ENCODE results near the gene BUD13.

Gene BUD13

GRCh38 chr11:116772443-116773202 is at the start of gene BUD13:
Gene BUD13, minus strand, starts transcription at chr11:116772987. Its CDS starts 23 bp downstream, at chr11:116772964.
- Histone ChIP-seq H3K36me3 (ENCODE audit: insufficient read depth, low read length) (peaks cover 9% of the 10 kb centered on the region), H2AFZ (ENCODE audit: low read length) (peak within 1 kb of the TSS; percentile 91), H3K79me2 (ENCODE audit: insufficient read depth, low read length) (peaks cover 48% of the 10 kb centered on the region), H3K4me1 (ENCODE audit: insufficient read depth, low read length, poor library complexity, severe bottlenecking) (peaks cover 30% of the 10 kb centered on the region), H3K4me3 (ENCODE audit: low read length, poor library complexity, severe bottlenecking) (peak within 1 kb of the TSS; percentile 95), H3F3A (ENCODE audit: low read depth) (0 out of 2 replicates have a peak, but pooled peaks cover 3% of the 10 kb centered on the region), H3K9me3 (ENCODE audit: insufficient read depth, low read depth, low read length) (no peaks in the 10 kb centered on the region), H3K4me2 (ENCODE audit: low read depth, low read length, poor library complexity, severe bottlenecking) (peak within 1 kb of the TSS; percentile 99), H3K9me2 (replicated peaks; ENCODE audit: low read depth, low read length) (no peaks in the 10 kb centered on the region), H3K27me3 (ENCODE audit: insufficient read depth, low read length, poor library complexity, severe bottlenecking) (no peaks in the 10 kb centered on the region), H3K9ac (ENCODE audit: low read depth, low read length, poor library complexity, severe bottlenecking) (peak within 1 kb of the TSS; percentile 93), H4K20me1 (ENCODE audit: insufficient read depth, low read length, poor library complexity, severe bottlenecking) (peaks cover 21% of the 10 kb centered on the region)
- TF ChIP-seq CTCF (conservative IDR thresholded peaks at IDR 0.05; ENCODE audit: low read length), result no peak
- TF ChIP-seq EZH2phosphoT487 (IDR thresholded peaks at IDR 0.05; ENCODE audit: borderline replicate concordance), result no peak

- Histone ChIP-seq H3K4me1 (ENCODE audit: insufficient read depth, low read length, poor library complexity, severe bottlenecking) (no peaks in the 10 kb centered on the region), H3K9me2 (replicated peaks; ENCODE audit: low read depth, low read length) (no peaks in the 10 kb centered on the region)
- no peak for TF ChIP-seq CTCF (conservative IDR thresholded peaks at IDR 0.05; ENCODE audit: low read length)
- TF ChIP-seq EZH2phosphoT487 (IDR thresholded peaks at IDR 0.05; ENCODE audit: borderline replicate concordance), result no peak
Observed at GRCh38 chr11:116822575-116822974, 49.8 kb upstream of the BUD13 start.

GRCh38 chr11:116821050-116821918 is 48.5 kb upstream of the BUD13 start:
- H3K9me3 ChIP-seq (ENCODE audit: insufficient read depth, low read depth, low read length), result no peaks in the 10 kb centered on the region
- no peaks in the 10 kb centered on the region for H3K79me2 ChIP-seq (ENCODE audit: insufficient read depth, low read length)
- H3K36me3 ChIP-seq (ENCODE audit: insufficient read depth, low read length), result no peaks in the 10 kb centered on the region
- no peaks in the 10 kb centered on the region for H3K9me2 ChIP-seq (replicated peaks; ENCODE audit: low read depth, low read length)
- no peak overlapping the region for H2AFZ ChIP-seq (ENCODE audit: low read length)
- TF ChIP-seq CTCF (conservative IDR thresholded peaks at IDR 0.05; ENCODE audit: low read length) (no peak), EZH2phosphoT487 (IDR thresholded peaks at IDR 0.05; ENCODE audit: borderline replicate concordance) (no peak)
- H3K4me3 ChIP-seq (ENCODE audit: low read length, poor library complexity, severe bottlenecking), result no peak overlapping the region
- H3K4me1 ChIP-seq (ENCODE audit: insufficient read depth, low read length, poor library complexity, severe bottlenecking), result no peaks in the 10 kb centered on the region
- H4K20me1 ChIP-seq (ENCODE audit: insufficient read depth, low read length, poor library complexity, severe bottlenecking), result no peaks in the 10 kb centered on the region
- no peaks in the 10 kb centered on the region; the same call in 1 of the 2 replicates for H3F3A ChIP-seq (ENCODE audit: low read depth)
- no peak overlapping the region for H3K9ac ChIP-seq (ENCODE audit: low read depth, low read length, poor library complexity, severe bottlenecking)
- no peak overlapping the region for H3K4me2 ChIP-seq (ENCODE audit: low read depth, low read length, poor library complexity, severe bottlenecking)
- no peaks in the 10 kb centered on the region for H3K27me3 ChIP-seq (ENCODE audit: insufficient read depth, low read length, poor library complexity, severe bottlenecking)

More at GRCh38 chr11:116822575-116822974, 49.8 kb upstream of the BUD13 start:
- H3K9ac ChIP-seq (ENCODE audit: low read depth, low read length, poor library complexity, severe bottlenecking), result no peak overlapping the region
- H3F3A ChIP-seq (ENCODE audit: low read depth), result no peaks in the 10 kb centered on the region; the same call in 1 of the 2 replicates
- no peaks in the 10 kb centered on the region for H4K20me1 ChIP-seq (ENCODE audit: insufficient read depth, low read length, poor library complexity, severe bottlenecking)
- no peaks in the 10 kb centered on the region for H3K79me2 ChIP-seq (ENCODE audit: insufficient read depth, low read length)
- H3K36me3 ChIP-seq (ENCODE audit: insufficient read depth, low read length), result no peaks in the 10 kb centered on the region
- H3K4me3 ChIP-seq (ENCODE audit: low read length, poor library complexity, severe bottlenecking), result no peak overlapping the region
- H3K27me3 ChIP-seq (ENCODE audit: insufficient read depth, low read length, poor library complexity, severe bottlenecking), result no peaks in the 10 kb centered on the region
- H3K9me3 ChIP-seq (ENCODE audit: insufficient read depth, low read depth, low read length), result no peaks in the 10 kb centered on the region
- H2AFZ ChIP-seq (ENCODE audit: low read length), result no peak overlapping the region
- no peak overlapping the region for H3K4me2 ChIP-seq (ENCODE audit: low read depth, low read length, poor library complexity, severe bottlenecking)
